OCI-LY1 (cell line): ENCODE results near the gene CHCHD5.

ENCODE experiments used
- H2AFZ ChIP-seq: fragments of 200-600 bp; sonication (generic), shearing (Covaris generic); 2 replicates; pipeline ENCODE4 v1.6.0; 2014; ENCODE audit warnings: antibody characterized with exemption, mild to moderate bottlenecking, low read length
- H3F3A ChIP-seq: fragments of 200-600 bp; sonication (generic), shearing (Covaris generic); 2 replicates; pipeline ENCODE4 v1.6.0; 2014; ENCODE audit warnings: mild to moderate bottlenecking, antibody characterized with exemption, low read length, moderate library complexity; ENCODE audit not compliant: insufficient read depth
- H3K27ac ChIP-seq: fragments of 200-600 bp; sonication (generic); 2 replicates; pipeline ENCODE4 v1.5.1; 2014; ENCODE audit warnings: low read length, mixed run types, mild to moderate bottlenecking, low read depth; ENCODE audit not compliant: poor library complexity, severe bottlenecking
- H3K27me3 ChIP-seq: fragments of 200-600 bp; sonication (generic); 2 replicates; pipeline ENCODE4 v1.6.0; 2014; ENCODE audit warnings: antibody characterized with exemption, mild to moderate bottlenecking, low read length, moderate library complexity; ENCODE audit not compliant: insufficient read depth
- H3K36me3 ChIP-seq: fragments of 200-600 bp; sonication (generic); 2 replicates; pipeline ENCODE4 v1.6.1; 2014; ENCODE audit warnings: mild to moderate bottlenecking, antibody characterized with exemption, low read length, moderate library complexity, mixed read lengths; ENCODE audit not compliant: insufficient read depth
- H3K4me1 ChIP-seq: fragments of 200-600 bp; sonication (generic); 2 replicates; pipeline ENCODE4 v1.5.1; 2014; ENCODE audit warnings: mild to moderate bottlenecking, low read length, moderate library complexity; ENCODE audit not compliant: insufficient read depth, severe bottlenecking
- H3K4me2 ChIP-seq: fragments of 200-600 bp; sonication (generic), shearing (Covaris generic); 2 replicates; pipeline ENCODE4 v1.6.1; 2014; ENCODE audit warnings: low read length
- H3K4me3 ChIP-seq: fragments of 200-600 bp; sonication (generic); 2 replicates; pipeline ENCODE4 v1.5.1; 2014; ENCODE audit warnings: low read length, low read depth, mild to moderate bottlenecking, mixed read lengths; ENCODE audit not compliant: poor library complexity, severe bottlenecking
- H3K79me2 ChIP-seq: fragments of 200-600 bp; shearing (Covaris generic); 2 replicates; pipeline ENCODE4 v1.6.1; 2016; ENCODE audit warnings: mixed run types, low read length, mixed read lengths; ENCODE audit not compliant: insufficient read depth
- H3K9ac ChIP-seq: fragments of 200-600 bp; sonication (generic), shearing (Covaris generic); 2 replicates; pipeline ENCODE4 v1.6.1; 2014; ENCODE audit warnings: mild to moderate bottlenecking, low read length, mixed read lengths
- H3K9me2 ChIP-seq: fragments of 200-600 bp; sonication (generic), shearing (Covaris generic); 2 replicates; pipeline ENCODE4 v1.6.1; 2014; ENCODE audit warnings: low read depth, mild to moderate bottlenecking, low read length, mixed read lengths
- H3K9me3 ChIP-seq: fragments of 200-600 bp; shearing (Covaris generic); 2 replicates; pipeline ENCODE4 v1.6.1; 2014; ENCODE audit warnings: low read length, mixed read lengths
- H4K20me1 ChIP-seq: fragments of 200-600 bp; sonication (generic), shearing (Covaris generic); 2 replicates; pipeline ENCODE4 v1.6.0; 2016; ENCODE audit warnings: mild to moderate bottlenecking, low read length; ENCODE audit not compliant: insufficient read depth
- CTCF ChIP-seq: fragments of 200-600 bp; sonication (generic), shearing (Covaris generic); IDR thresholded peaks from 2 replicates; pipeline ENCODE4 v1.5.1; 2017; ENCODE audit warnings: mild to moderate bottlenecking, antibody characterized with exemption, low read length, moderate library complexity, mixed read lengths
- EZH2 ChIP-seq: fragments of 200-600 bp; sonication (generic), shearing (Covaris generic); IDR thresholded peaks from 2 replicates; pipeline ENCODE4 v1.8.0; 2017; ENCODE audit warnings: borderline replicate concordance, mixed run types, mild to moderate bottlenecking, antibody characterized with exemption, low read length, moderate library complexity, mixed read lengths

The CHCHD5 gene

GRCh38 chr2:112542984-112543661 is 41.3 kb upstream of the CHCHD5 start:
- Histone ChIP-seq H3K79me2 (peaks cover 40% of the 10 kb centered on the region), H3K9me3 (no peaks in the 10 kb centered on the region), H3K4me2 (peak overlapping the region; percentile 92), H3F3A (no peaks in the 10 kb centered on the region), H4K20me1 (no peaks in the 10 kb centered on the region), H3K27ac (peak overlapping the region; percentile 85), H3K4me1 (peaks cover 28% of the 10 kb centered on the region), H3K9ac (peak overlapping the region; percentile 78), H2AFZ (no peak overlapping the region), H3K27me3 (no peaks in the 10 kb centered on the region), H3K4me3 (peak overlapping the region; percentile 87), H3K9me2 (no peaks in the 10 kb centered on the region), H3K36me3 (peaks cover 25% of the 10 kb centered on the region)
- TF ChIP-seq EZH2 = no peak
- no peak for TF ChIP-seq CTCF

- Histone ChIP-seq H4K20me1 (no peaks in the 10 kb centered on the region), H3F3A (no peaks in the 10 kb centered on the region), H3K9ac (no peak overlapping the region), H3K9me2 (no peaks in the 10 kb centered on the region), H3K79me2 (peaks cover 40% of the 10 kb centered on the region), H3K4me3 (no peak overlapping the region), H3K36me3 (peaks cover 67% of the 10 kb centered on the region), H2AFZ (no peak overlapping the region), H3K9me3 (no peaks in the 10 kb centered on the region), H3K27ac (no peak overlapping the region), H3K4me1 (peaks cover 19% of the 10 kb centered on the region), H3K4me2 (no peak overlapping the region), H3K27me3 (no peaks in the 10 kb centered on the region)
- no peak for TF ChIP-seq EZH2
- no peak for TF ChIP-seq CTCF
Measured at GRCh38 chr2:112547333-112547732, 37.1 kb upstream of the CHCHD5 start.

GRCh38 chr2:112548980-112549379 is 35.4 kb upstream of the CHCHD5 start:
- Histone ChIP-seq H3K36me3 (peaks cover 83% of the 10 kb centered on the region), H3K27ac (no peak overlapping the region), H3K9me2 (no peaks in the 10 kb centered on the region), H2AFZ (no peak overlapping the region), H4K20me1 (no peaks in the 10 kb centered on the region), H3F3A (no peaks in the 10 kb centered on the region), H3K9me3 (no peaks in the 10 kb centered on the region), H3K4me3 (no peak overlapping the region), H3K4me2 (no peak overlapping the region), H3K79me2 (peaks cover 23% of the 10 kb centered on the region), H3K27me3 (no peaks in the 10 kb centered on the region), H3K4me1 (peaks cover 12% of the 10 kb centered on the region), H3K9ac (no peak overlapping the region)
- TF ChIP-seq CTCF (no peak), EZH2 (no peak)
